Eye (tissue), 1 donor: ENCODE data around the gene CACNA1G.

ENCODE experiments used
- DNase-seq: peaks from one replicate; pipeline ENCODE4 v3.0.0-alpha.2; 2015

Gene CACNA1G

GRCh38 chr17:50533720-50534148 is 26.8 kb upstream of the CACNA1G start:
- peak; percentile 63 for DNase-seq

- DNase-seq, result no peak
Observed at GRCh38 chr17:50534222-50534978, 26.1 kb upstream of the CACNA1G start.

GRCh38 chr17:50534979-50535326 is 25.6 kb upstream of the CACNA1G start:
- DNase-seq, result no peak

- DNase-seq, result no peak
Observed at GRCh38 chr17:50535407-50535806, 25.1 kb upstream of the CACNA1G start.

GRCh38 chr17:50536683-50537646 is 23.6 kb upstream of the CACNA1G start:
- DNase-seq, result no peak

GRCh38 chr17:50537721-50538548 is 22.6 kb upstream of the CACNA1G start:
- no peak for DNase-seq

GRCh38 chr17:50538549-50539410 is 21.7 kb upstream of the CACNA1G start:
- no peak for DNase-seq

- DNase-seq, result no peak
Observed at GRCh38 chr17:50539762-50540559, 20.6 kb upstream of the CACNA1G start.

GRCh38 chr17:50540560-50541401 is 19.7 kb upstream of the CACNA1G start:
- no peak for DNase-seq

- peak; percentile 34 for DNase-seq
Observed at GRCh38 chr17:50541402-50541715, 19.2 kb upstream of the CACNA1G start.

- peak; percentile 94 for DNase-seq
Observed at GRCh38 chr17:50541716-50542688, 18.5 kb upstream of the CACNA1G start.

GRCh38 chr17:50542795-50543774 is 17.4 kb upstream of the CACNA1G start:
- no peak for DNase-seq

- DNase-seq, result no peak
Observed at GRCh38 chr17:50544516-50544915, 16.0 kb upstream of the CACNA1G start.

GRCh38 chr17:50545311-50545710 is 15.2 kb upstream of the CACNA1G start:
- DNase-seq, result no peak

GRCh38 chr17:50546701-50547034 is 13.8 kb upstream of the CACNA1G start:
- DNase-seq, result no peak

GRCh38 chr17:50547035-50547735 is 13.3 kb upstream of the CACNA1G start, which contains the start of gene SPATA20:
Gene SPATA20, plus strand, starts transcription at chr17:50547174. Its CDS starts 35 bp downstream, at chr17:50547209.
- DNase-seq, result peak; percentile 96

- DNase-seq, result no peak
Observed at GRCh38 chr17:50547736-50548083, 12.8 kb upstream of the CACNA1G start.
